Astrocyte (in vitro differentiated cells and primary cell): Measurements from ENCODE around the gene CEMP1. TPM values are rescaled to one million over a fixed set of nuclear protein-coding genes. Genes with fewer than 3 reads are reported as not detected.

ENCODE experiments used
- DNase-seq: peaks from one replicate; pipeline ENCODE4 v3.0.0-alpha.2; 2010; ENCODE audit warnings: low read depth
- FAIRE-seq: peaks from 2 replicates; lab custom pipeline; 2011; peaks lifted over from hg19 to GRCh38; lab: Jason Lieb, UNC
- H2AFZ ChIP-seq: 2 replicates; pipeline ENCODE4 v1.6.0; 2012; ENCODE audit warnings: low read depth, low read length, inconsistent platforms
- H3K27ac ChIP-seq: 2 replicates; pipeline ENCODE4 v1.5.1; 2011; ENCODE audit warnings: low read depth, low read length, inconsistent platforms
- H3K27me3 ChIP-seq: 2 replicates; pipeline ENCODE4 v1.6.0; 2011; ENCODE audit warnings: low read length, inconsistent platforms; ENCODE audit not compliant: insufficient read depth
- H3K36me3 ChIP-seq: 2 replicates; pipeline ENCODE4 v1.5.1; 2011; ENCODE audit warnings: low read length, inconsistent platforms; ENCODE audit not compliant: insufficient read depth
- H3K4me1 ChIP-seq: 2 replicates; pipeline ENCODE4 v1.5.1; 2011; ENCODE audit warnings: low read length, inconsistent platforms; ENCODE audit not compliant: insufficient read depth
- H3K4me2 ChIP-seq: 2 replicates; pipeline ENCODE4 v1.6.0; 2012; ENCODE audit warnings: low read length, inconsistent platforms
- H3K4me3 ChIP-seq: 2 replicates; pipeline ENCODE4 v1.5.1; 2011; ENCODE audit warnings: low read depth, mild to moderate bottlenecking, low read length, inconsistent platforms; ENCODE audit not compliant: insufficient read depth
- H3K79me2 ChIP-seq: 2 replicates; pipeline ENCODE4 v1.6.0; 2012; ENCODE audit warnings: mild to moderate bottlenecking, low read length, inconsistent platforms; ENCODE audit not compliant: insufficient read depth
- H3K9ac ChIP-seq: 2 replicates; pipeline ENCODE4 v1.6.0; 2012; ENCODE audit warnings: mild to moderate bottlenecking, low read length, inconsistent platforms
- H3K9me3 ChIP-seq: 2 replicates; pipeline ENCODE4 v1.5.1; 2012; ENCODE audit warnings: low read depth, mild to moderate bottlenecking, low read length, inconsistent platforms; ENCODE audit not compliant: insufficient read depth
- H4K20me1 ChIP-seq: 2 replicates; pipeline ENCODE4 v1.6.0; 2012; ENCODE audit warnings: low read length, inconsistent platforms; ENCODE audit not compliant: insufficient read depth
- H3K27ac Mint-ChIP-seq: one replicate; pipeline ENCODE4 v1.8.0; 2021; ENCODE audit warnings: mild to moderate bottlenecking, mixed read lengths; ENCODE audit not compliant: unreplicated experiment
- H3K27me3 Mint-ChIP-seq: one replicate; pipeline ENCODE4 v1.8.0; 2021; ENCODE audit warnings: low read depth, mixed read lengths; ENCODE audit not compliant: unreplicated experiment
- H3K36me3 Mint-ChIP-seq: one replicate; pipeline ENCODE4 v1.8.0; 2021; ENCODE audit warnings: low read depth, mixed read lengths; ENCODE audit not compliant: unreplicated experiment
- H3K4me1 Mint-ChIP-seq: one replicate; pipeline ENCODE4 v1.8.0; 2021; ENCODE audit warnings: low read depth, mixed read lengths; ENCODE audit not compliant: unreplicated experiment
- H3K4me3 Mint-ChIP-seq: one replicate; pipeline ENCODE4 v1.8.0; 2021; ENCODE audit warnings: mild to moderate bottlenecking, moderate library complexity, mixed read lengths; ENCODE audit not compliant: unreplicated experiment
- H3K9me3 Mint-ChIP-seq: one replicate; pipeline ENCODE4 v1.8.0; 2021; ENCODE audit warnings: mild to moderate bottlenecking, mixed read lengths; ENCODE audit not compliant: unreplicated experiment
- EZH2 ChIP-seq: IDR thresholded peaks from 2 replicates; pipeline ENCODE4 v1.6.1; 2012; ENCODE audit warnings: mild to moderate bottlenecking, low read length, inconsistent platforms; ENCODE audit not compliant: insufficient read depth
- total RNA-seq: library from RNA; stranded (reverse); gene quantifications from 2 replicates; pipeline ENCODE4 v1.2.1, GENCODE V29; 2021
- TF ChIP-seq, protein P1 (sequence below): IDR thresholded peaks from 2 replicates; pipeline ENCODE4 v1.5.1; 2011; ENCODE audit warnings: low read depth, mild to moderate bottlenecking, inconsistent platforms, low read length, moderate library complexity; ENCODE audit not compliant: insufficient read depth

Gene CEMP1
- total RNA-seq, 1 donor from 2014 or later: not detected

DNA sequence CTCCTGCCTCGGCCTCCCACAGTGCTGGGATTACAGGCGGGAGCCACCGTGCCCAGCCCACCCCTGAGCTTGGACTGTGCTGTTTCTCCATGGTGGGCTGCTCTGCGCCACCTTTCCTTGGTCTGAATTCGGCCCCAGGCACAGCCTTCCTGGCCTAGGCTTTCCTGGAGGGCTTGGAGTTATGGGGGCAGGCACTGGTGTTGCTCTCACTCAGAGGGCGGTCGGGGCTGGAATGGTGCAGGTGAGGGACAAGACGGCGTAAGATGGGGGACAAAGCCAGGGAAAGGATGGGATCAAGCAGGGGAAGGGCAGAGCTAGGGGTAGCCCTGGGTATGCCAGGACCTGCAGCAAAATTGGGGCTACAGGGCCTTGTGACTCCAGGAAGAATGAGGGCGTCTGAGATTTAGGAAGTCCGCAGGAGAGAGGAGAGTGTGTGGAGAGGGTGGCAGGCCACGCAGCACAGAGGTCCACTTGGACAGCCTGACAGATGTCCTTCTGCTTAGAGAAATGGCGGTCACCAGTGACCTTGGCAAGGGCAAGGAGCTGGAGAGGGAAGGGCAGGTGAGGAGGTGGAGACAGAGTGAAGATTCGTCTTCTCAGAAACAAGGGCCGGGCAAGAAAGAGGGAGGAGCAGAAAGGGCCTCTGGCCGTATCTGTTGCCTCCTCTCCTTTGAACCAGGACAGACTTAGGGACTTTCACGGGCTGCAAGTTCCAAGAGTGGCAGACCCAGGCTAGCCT lies 19.0 kb downstream of the CEMP1 start:
- H3K9me3 ChIP-seq: no peaks in the 10 kb centered on the region
- peaks cover 6% of the 10 kb centered on the region for H3K36me3 Mint-ChIP-seq
- no peaks in the 10 kb centered on the region for H3K9me3 Mint-ChIP-seq
- peaks cover 28% of the 10 kb centered on the region for H4K20me1 ChIP-seq
- H3K79me2 ChIP-seq: peaks cover 31% of the 10 kb centered on the region
- H3K4me3 ChIP-seq: no peak overlapping the region
- H3K4me3 Mint-ChIP-seq: no peak overlapping the region
- H3K4me1 Mint-ChIP-seq: peaks cover 21% of the 10 kb centered on the region
- no peaks in the 10 kb centered on the region for H3K27me3 ChIP-seq
- H3K4me2 ChIP-seq: no peak overlapping the region
- H3K36me3 ChIP-seq: no peaks in the 10 kb centered on the region
- FAIRE-seq (no peak), DNase-seq (no peak)
- TF ChIP-seq EZH2: no peak
- TF ChIP-seq, protein P1, sequence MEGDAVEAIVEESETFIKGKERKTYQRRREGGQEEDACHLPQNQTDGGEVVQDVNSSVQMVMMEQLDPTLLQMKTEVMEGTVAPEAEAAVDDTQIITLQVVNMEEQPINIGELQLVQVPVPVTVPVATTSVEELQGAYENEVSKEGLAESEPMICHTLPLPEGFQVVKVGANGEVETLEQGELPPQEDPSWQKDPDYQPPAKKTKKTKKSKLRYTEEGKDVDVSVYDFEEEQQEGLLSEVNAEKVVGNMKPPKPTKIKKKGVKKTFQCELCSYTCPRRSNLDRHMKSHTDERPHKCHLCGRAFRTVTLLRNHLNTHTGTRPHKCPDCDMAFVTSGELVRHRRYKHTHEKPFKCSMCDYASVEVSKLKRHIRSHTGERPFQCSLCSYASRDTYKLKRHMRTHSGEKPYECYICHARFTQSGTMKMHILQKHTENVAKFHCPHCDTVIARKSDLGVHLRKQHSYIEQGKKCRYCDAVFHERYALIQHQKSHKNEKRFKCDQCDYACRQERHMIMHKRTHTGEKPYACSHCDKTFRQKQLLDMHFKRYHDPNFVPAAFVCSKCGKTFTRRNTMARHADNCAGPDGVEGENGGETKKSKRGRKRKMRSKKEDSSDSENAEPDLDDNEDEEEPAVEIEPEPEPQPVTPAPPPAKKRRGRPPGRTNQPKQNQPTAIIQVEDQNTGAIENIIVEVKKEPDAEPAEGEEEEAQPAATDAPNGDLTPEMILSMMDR: no peak
- H3K9ac ChIP-seq: no peak overlapping the region
- H3K4me1 ChIP-seq: peaks cover 35% of the 10 kb centered on the region
- no peak overlapping the region for H2AFZ ChIP-seq
- no peak overlapping the region for H3K27ac Mint-ChIP-seq
- peaks cover 1% of the 10 kb centered on the region for H3K27me3 Mint-ChIP-seq
- H3K27ac ChIP-seq: no peak overlapping the region

- H3K36me3 ChIP-seq: no peaks in the 10 kb centered on the region
- peaks cover 26% of the 10 kb centered on the region for H3K4me1 ChIP-seq
- Mint-ChIP-seq H3K4me1 (peaks cover 12% of the 10 kb centered on the region), H3K4me3 (no peak overlapping the region), H3K9me3 (no peaks in the 10 kb centered on the region), H3K27ac (no peak overlapping the region), H3K36me3 (peaks cover 6% of the 10 kb centered on the region), H3K27me3 (peaks cover 1% of the 10 kb centered on the region)
- no peaks in the 10 kb centered on the region for H3K9me3 ChIP-seq
- H2AFZ ChIP-seq: peak overlapping the region; percentile 39
- TF ChIP-seq, protein P1: no peak
- TF ChIP-seq EZH2: no peak
- DNase-seq: peak; percentile 48
- H3K4me2 ChIP-seq: peak overlapping the region; percentile 58
- no peak overlapping the region for H3K9ac ChIP-seq
- peaks cover 19% of the 10 kb centered on the region for H4K20me1 ChIP-seq
- no peaks in the 10 kb centered on the region for H3K27me3 ChIP-seq
- no peak overlapping the region for H3K4me3 ChIP-seq
- peaks cover 22% of the 10 kb centered on the region for H3K79me2 ChIP-seq
- no peak overlapping the region for H3K27ac ChIP-seq
- no peak for FAIRE-seq
Measured at GRCh38 chr16:2511128-2511800, 19.9 kb downstream of the CEMP1 start.
